Kidney epithelial cell (primary cell): ENCODE measurements around the gene LRBA. TPM values are rescaled to one million over a fixed set of nuclear protein-coding genes. Genes with fewer than 3 reads are reported as not detected.

Source experiments
- DNase-seq: peaks from one replicate; pipeline ENCODE4 v3.0.0-alpha.2; 2010; ENCODE audit warnings: low read depth
- H3K27me3 ChIP-seq: 2 replicates; pipeline ENCODE4 v1.6.0; 2011; ENCODE audit warnings: low read length; ENCODE audit not compliant: control insufficient read depth, insufficient read depth
- H3K36me3 ChIP-seq: 2 replicates; pipeline ENCODE4 v1.5.1; 2011; ENCODE audit warnings: low read length; ENCODE audit not compliant: control insufficient read depth, insufficient read depth
- H3K4me3 ChIP-seq: 2 replicates; pipeline ENCODE4 v1.5.1; 2011; ENCODE audit warnings: low read depth, mild to moderate bottlenecking, control low read depth, low read length
- CTCF ChIP-seq: IDR thresholded peaks from 2 replicates; pipeline ENCODE4 v1.5.1; 2011; ENCODE audit warnings: mild to moderate bottlenecking, moderate library complexity, low read length, control low read depth, inconsistent platforms; ENCODE audit not compliant: insufficient read depth, poor library complexity, severe bottlenecking
- total RNA-seq: library from RNA; depleted of rRNA; stranded (reverse); fragments of >200 nt; gene quantifications from 2 replicates; pipeline ENCODE4 v1.2.3, GENCODE V29; 2015

Gene LRBA
- total RNA-seq, 1 donor from 2014 or later = 85.2 TPM

- no peak for TF ChIP-seq CTCF
- no peak for DNase-seq
- no peaks in the 10 kb centered on the region for H3K36me3 ChIP-seq
- H3K4me3 ChIP-seq = no peak overlapping the region
- H3K27me3 ChIP-seq = no peaks in the 10 kb centered on the region
Observed at GRCh38 chr4:151048913-151049312, 33.8 kb upstream of the LRBA start.

- Histone ChIP-seq H3K4me3 (no peak overlapping the region), H3K36me3 (no peaks in the 10 kb centered on the region), H3K27me3 (no peaks in the 10 kb centered on the region)
- DNase-seq = no peak
- TF ChIP-seq CTCF = no peak
Observed at GRCh38 chr4:151046609-151047008, 31.5 kb upstream of the LRBA start.

- no peak for TF ChIP-seq CTCF
- Histone ChIP-seq H3K4me3 (no peak overlapping the region), H3K36me3 (no peaks in the 10 kb centered on the region), H3K27me3 (no peaks in the 10 kb centered on the region)
- DNase-seq = no peak
Observed at GRCh38 chr4:151045907-151046306, 30.8 kb upstream of the LRBA start.

GRCh38 chr4:151043803-151044515, 28.9 kb upstream of the LRBA start:
- no peaks in the 10 kb centered on the region for H3K27me3 ChIP-seq
- no peak for DNase-seq
- no peaks in the 10 kb centered on the region for H3K36me3 ChIP-seq
- H3K4me3 ChIP-seq = no peak overlapping the region
- no peak for TF ChIP-seq CTCF

- H3K27me3 ChIP-seq = no peaks in the 10 kb centered on the region
- no peaks in the 10 kb centered on the region for H3K36me3 ChIP-seq
- no peak overlapping the region for H3K4me3 ChIP-seq
- DNase-seq = no peak
- no peak for TF ChIP-seq CTCF
Observed at GRCh38 chr4:151039733-151040132, 24.6 kb upstream of the LRBA start.

- Histone ChIP-seq H3K36me3 (no peaks in the 10 kb centered on the region), H3K27me3 (no peaks in the 10 kb centered on the region), H3K4me3 (no peak overlapping the region)
- DNase-seq = no peak
- no peak for TF ChIP-seq CTCF
Observed at GRCh38 chr4:151038452-151039157, 23.5 kb upstream of the LRBA start.
